ENCODE data around the gene ZFYVE28. TPM values are rescaled to one million over a fixed set of nuclear protein-coding genes. Genes with fewer than 3 reads are reported as not detected.
A peak's percentile ranks its signal among the peaks of the same experiment; 100 is the strongest.
"Not testable (repeated sequence)": the region's sequence is repeated elsewhere in the genome, so short reads cannot be mapped to it uniquely, and the experiment has no call there.

The ZFYVE28 gene
- total and polyA plus RNA-seq, 3 experiments from 2014 or later = 12.9 to 14.8 (median 13.2) TPM

DNA sequence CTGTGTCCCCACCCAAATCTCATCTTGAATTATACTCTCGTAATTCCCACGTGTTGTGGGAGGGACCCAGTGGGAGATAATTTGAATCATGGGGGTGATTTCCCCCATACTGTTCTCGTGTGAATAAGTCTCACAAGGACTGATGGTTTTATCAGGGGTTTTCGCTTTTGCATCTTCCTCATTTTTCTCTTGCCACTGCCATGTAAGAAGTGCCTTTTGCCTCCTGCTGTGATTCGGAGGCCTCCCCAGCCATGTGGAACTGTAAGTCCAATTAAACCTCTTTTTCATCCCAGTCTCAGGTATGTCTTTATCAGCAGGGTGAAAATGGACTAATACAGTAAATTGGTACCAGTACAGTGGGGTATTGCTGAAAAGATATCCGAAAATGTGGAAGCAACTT lies 37.9 kb downstream of the ZFYVE28 start:
- H3K4me3 Mint-ChIP-seq; POLR2A ChIA-PET; H3K27me3 ChIP-seq (ENCODE audit: insufficient read depth, low read length, poor library complexity, severe bottlenecking); H3K27ac ChIP-seq (ENCODE audit: low read depth, low read length); H3K36me3 Mint-ChIP-seq; DNase-seq; H3K36me3 ChIP-seq (ENCODE audit: insufficient read depth, low read length); H3K4me3 ChIP-seq (ENCODE audit: low read length); H3K4me1 ChIP-seq (ENCODE audit: insufficient read depth, low read length); H3K9me3 Mint-ChIP-seq; H3K27me3 Mint-ChIP-seq; H3K9me3 ChIP-seq (ENCODE audit: low read length); CTCF ChIA-PET: not testable (repeated sequence)
- Mint-ChIP-seq H3K4me1 (peaks cover 15 to 19% (median 18%) of the 10 kb centered on the region in 3 donors), H3K27ac (peak overlapping the region in 1 of 8 donors; percentile 64)

DNA sequence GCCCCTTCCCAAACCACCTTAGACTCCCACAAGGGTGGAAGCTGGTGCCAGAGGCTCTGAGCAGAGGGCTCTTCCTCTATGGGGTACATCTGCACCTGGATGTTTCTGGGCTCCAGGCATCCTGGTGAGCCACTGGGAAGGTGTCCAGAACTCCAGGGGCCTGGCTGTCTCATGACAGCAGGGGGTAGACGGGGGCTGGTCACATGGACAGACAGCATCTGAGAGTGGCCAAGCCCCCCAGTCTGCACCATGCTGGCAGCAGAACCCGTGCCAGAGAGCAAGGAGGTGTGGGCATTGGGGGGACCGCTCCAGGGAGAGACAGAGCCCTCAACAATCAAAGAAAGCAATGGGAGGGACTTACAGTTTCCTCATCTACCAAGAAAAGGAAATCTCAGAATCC lies 39.5 kb downstream of the ZFYVE28 start:
- Mint-ChIP-seq H3K36me3 (peaks cover 7 to 11% (median 8%) of the 10 kb centered on the region in 3 donors), H3K27ac (peak overlapping the region in 2 of 8 donors; percentile 64 to 66), H3K4me1 (peaks cover 15 to 21% (median 17%) of the 10 kb centered on the region in 3 donors), H3K4me3 (no peak overlapping the region), H3K27me3 (peaks cover 0 to 1% of the 10 kb centered on the region in 2 donors), H3K9me3 (no peaks in the 10 kb centered on the region)
- Histone ChIP-seq H3K27me3 (ENCODE audit: insufficient read depth, low read length, poor library complexity, severe bottlenecking) (no peaks in the 10 kb centered on the region), H3K4me1 (ENCODE audit: insufficient read depth, low read length) (peaks cover 4% of the 10 kb centered on the region), H3K36me3 (ENCODE audit: insufficient read depth, low read length) (no peaks in the 10 kb centered on the region), H3K9me3 (ENCODE audit: low read length) (no peaks in the 10 kb centered on the region), H3K4me3 (ENCODE audit: low read length) (no peak overlapping the region), H3K27ac (ENCODE audit: low read depth, low read length) (no peak overlapping the region)
- DNase-seq = no peak
- ChIA-PET CTCF (no interaction called here), POLR2A (no interaction called here)

DNA sequence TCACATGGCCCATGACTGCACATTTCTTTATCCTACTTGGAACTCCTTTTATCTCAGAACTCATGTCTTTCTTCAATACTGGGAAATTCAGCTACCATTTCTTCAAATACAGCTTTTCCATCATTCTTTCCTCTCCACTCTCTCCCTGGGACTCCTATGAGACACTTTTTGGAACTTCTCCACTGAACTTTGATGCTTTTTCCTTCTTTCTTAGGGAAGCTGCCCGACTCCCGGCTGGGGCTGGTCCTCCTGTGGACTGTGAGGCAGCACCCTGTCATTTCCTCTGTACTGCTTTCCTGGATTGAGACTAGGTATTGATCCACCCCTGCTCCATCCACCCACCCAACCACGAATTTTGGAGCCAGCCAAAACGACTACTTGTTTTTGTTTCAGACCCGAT lies 40.0 kb downstream of the ZFYVE28 start:
- H3K9me3 Mint-ChIP-seq = no peaks in the 10 kb centered on the region
- no peak for DNase-seq
- no peak overlapping the region for H3K4me3 ChIP-seq (ENCODE audit: low read length)
- no peaks in the 10 kb centered on the region for H3K27me3 ChIP-seq (ENCODE audit: insufficient read depth, low read length, poor library complexity, severe bottlenecking)
- no peaks in the 10 kb centered on the region for H3K9me3 ChIP-seq (ENCODE audit: low read length)
- no peaks in the 10 kb centered on the region for H3K27me3 Mint-ChIP-seq
- no peak overlapping the region for H3K27ac ChIP-seq (ENCODE audit: low read depth, low read length)
- ChIA-PET POLR2A (no interaction called here), CTCF (no interaction called here)
- H3K4me3 Mint-ChIP-seq = no peak overlapping the region
- H3K36me3 ChIP-seq (ENCODE audit: insufficient read depth, low read length) = no peaks in the 10 kb centered on the region
- peaks cover 8 to 13% (median 9%) of the 10 kb centered on the region in 3 donors for H3K36me3 Mint-ChIP-seq
- H3K4me1 ChIP-seq (ENCODE audit: insufficient read depth, low read length) = peaks cover 4% of the 10 kb centered on the region
- H3K27ac Mint-ChIP-seq = peak overlapping the region in 2 of 8 donors; percentile 9 to 61
- peaks cover 12 to 17% (median 15%) of the 10 kb centered on the region in 3 donors for H3K4me1 Mint-ChIP-seq

DNA sequence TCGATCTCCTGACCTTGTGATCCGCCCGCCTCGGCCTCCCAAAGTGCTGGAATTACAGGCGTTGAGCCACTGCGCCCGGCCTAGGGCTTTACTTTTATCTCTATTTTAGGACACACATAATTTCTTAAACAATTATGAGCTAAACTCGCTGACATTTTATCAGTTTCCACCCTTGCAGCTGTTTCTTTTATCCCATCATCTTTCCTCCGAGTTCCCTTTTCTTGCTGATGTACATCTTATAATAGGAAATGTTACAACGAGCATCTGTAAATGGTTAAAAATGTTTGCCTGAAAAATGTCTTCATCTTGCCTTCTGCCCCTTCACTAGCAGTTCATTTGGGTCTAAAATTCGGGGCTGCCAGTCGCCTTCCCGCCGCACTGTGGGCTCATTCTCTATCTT lies 41.2 kb downstream of the ZFYVE28 start:
- Histone ChIP-seq H3K9me3 (ENCODE audit: low read length) (no peaks in the 10 kb centered on the region), H3K36me3 (ENCODE audit: insufficient read depth, low read length) (no peaks in the 10 kb centered on the region), H3K27ac (ENCODE audit: low read depth, low read length) (peak overlapping the region; percentile 38), H3K4me3 (ENCODE audit: low read length) (no peak overlapping the region), H3K4me1 (ENCODE audit: insufficient read depth, low read length) (peaks cover 4% of the 10 kb centered on the region), H3K27me3 (ENCODE audit: insufficient read depth, low read length, poor library complexity, severe bottlenecking) (no peaks in the 10 kb centered on the region)
- Mint-ChIP-seq H3K4me1 (peaks cover 5 to 15% (median 11%) of the 10 kb centered on the region in 3 donors), H3K36me3 (peaks cover 8 to 9% (median 9%) of the 10 kb centered on the region in 3 donors), H3K9me3 (no peaks in the 10 kb centered on the region), H3K27ac (peak overlapping the region in 2 of 8 donors; percentile 47 to 80), H3K27me3 (no peaks in the 10 kb centered on the region), H3K4me3 (no peak overlapping the region)
- ChIA-PET CTCF (interaction anchor here (0.9 kb wide), 1 partner anchor 10 kb away, joined by 3 read pairs; no protein-coding TSS in a partner anchor), POLR2A (interaction anchor here (0.6 kb wide), 1 partner anchor 36 kb away, joined by 3 read pairs; no protein-coding TSS in a partner anchor)
- no peak for DNase-seq

DNA sequence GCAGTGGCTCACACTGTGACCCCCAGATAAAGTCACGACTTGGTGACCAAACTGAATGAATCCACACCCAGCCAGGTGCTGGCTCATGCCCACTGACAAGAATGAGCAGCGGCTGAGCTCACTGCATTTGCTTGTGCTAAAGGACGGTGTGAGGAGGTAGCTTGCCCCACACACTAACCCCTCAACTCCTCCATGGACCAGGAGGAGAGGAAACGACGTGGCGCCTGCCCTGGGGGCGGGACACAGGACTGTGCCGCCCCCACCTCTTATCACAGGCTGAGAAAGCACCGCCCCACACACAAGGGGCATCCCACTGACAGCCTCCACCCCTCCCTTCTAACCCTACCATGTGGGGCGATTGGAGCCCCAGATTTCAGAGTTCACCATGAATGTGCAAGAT lies 43.0 kb downstream of the ZFYVE28 start:
- no peaks in the 10 kb centered on the region for H3K27me3 ChIP-seq (ENCODE audit: insufficient read depth, low read length, poor library complexity, severe bottlenecking)
- peaks cover 3 to 16% (median 12%) of the 10 kb centered on the region in 3 donors for H3K36me3 Mint-ChIP-seq
- H3K9me3 Mint-ChIP-seq = no peaks in the 10 kb centered on the region
- H3K4me3 Mint-ChIP-seq = no peak overlapping the region
- no peaks in the 10 kb centered on the region for H3K27me3 Mint-ChIP-seq
- H3K4me1 ChIP-seq (ENCODE audit: insufficient read depth, low read length) = peaks cover 4% of the 10 kb centered on the region
- peak overlapping the region in 3 of 8 donors; percentile 13 to 82 (median 32) for H3K27ac Mint-ChIP-seq
- DNase-seq = no peak
- peaks cover 4 to 11% (median 7%) of the 10 kb centered on the region in 3 donors for H3K4me1 Mint-ChIP-seq
- H3K4me3 ChIP-seq (ENCODE audit: low read length) = no peak overlapping the region
- no peaks in the 10 kb centered on the region for H3K36me3 ChIP-seq (ENCODE audit: insufficient read depth, low read length)
- no peaks in the 10 kb centered on the region for H3K9me3 ChIP-seq (ENCODE audit: low read length)
- POLR2A ChIA-PET = no interaction called here
- CTCF ChIA-PET = no interaction called here
- peak overlapping the region; percentile 4 for H3K27ac ChIP-seq (ENCODE audit: low read depth, low read length)

DNA sequence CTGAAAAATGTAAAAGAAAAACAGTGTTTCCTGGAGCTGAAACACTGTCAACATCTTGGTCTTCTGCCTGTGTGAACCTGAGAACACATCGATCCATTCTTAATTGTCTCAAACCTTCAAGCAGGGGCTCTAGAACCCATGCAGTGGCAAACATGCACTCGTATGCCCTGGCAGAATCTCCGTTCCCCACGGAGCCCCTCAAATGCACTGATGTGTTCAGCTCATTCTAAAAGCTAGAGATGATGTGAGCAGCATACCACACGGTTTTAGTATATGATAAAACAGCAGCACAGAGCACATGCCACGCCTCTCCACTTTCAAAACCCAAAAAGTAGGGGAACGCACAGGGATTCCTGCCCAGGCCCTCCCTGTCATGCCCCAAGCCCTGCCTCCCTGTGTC lies 44.9 kb downstream of the ZFYVE28 start:
- DNase-seq = no peak
- peaks cover 0 to 2% (median 0%) of the 10 kb centered on the region in 5 donors for H3K9me3 Mint-ChIP-seq
- no peaks in the 10 kb centered on the region for H3K9me3 ChIP-seq (ENCODE audit: low read length)
- ChIA-PET POLR2A (no interaction called here), CTCF (no interaction called here)
- H3K4me1 ChIP-seq (ENCODE audit: insufficient read depth, low read length) = peaks cover 3% of the 10 kb centered on the region
- H3K27ac Mint-ChIP-seq = peak overlapping the region in 2 of 8 donors; percentile 30 to 34
- no peak overlapping the region for H3K4me3 Mint-ChIP-seq
- no peaks in the 10 kb centered on the region for H3K27me3 ChIP-seq (ENCODE audit: insufficient read depth, low read length, poor library complexity, severe bottlenecking)
- H3K27me3 Mint-ChIP-seq = no peaks in the 10 kb centered on the region
- no peak overlapping the region for H3K27ac ChIP-seq (ENCODE audit: low read depth, low read length)
- H3K36me3 ChIP-seq (ENCODE audit: insufficient read depth, low read length) = no peaks in the 10 kb centered on the region
- no peak overlapping the region for H3K4me3 ChIP-seq (ENCODE audit: low read length)
- peaks cover 4 to 10% (median 5%) of the 10 kb centered on the region in 3 donors for H3K4me1 Mint-ChIP-seq
- peaks cover 3 to 21% (median 15%) of the 10 kb centered on the region in 3 donors for H3K36me3 Mint-ChIP-seq

DNA sequence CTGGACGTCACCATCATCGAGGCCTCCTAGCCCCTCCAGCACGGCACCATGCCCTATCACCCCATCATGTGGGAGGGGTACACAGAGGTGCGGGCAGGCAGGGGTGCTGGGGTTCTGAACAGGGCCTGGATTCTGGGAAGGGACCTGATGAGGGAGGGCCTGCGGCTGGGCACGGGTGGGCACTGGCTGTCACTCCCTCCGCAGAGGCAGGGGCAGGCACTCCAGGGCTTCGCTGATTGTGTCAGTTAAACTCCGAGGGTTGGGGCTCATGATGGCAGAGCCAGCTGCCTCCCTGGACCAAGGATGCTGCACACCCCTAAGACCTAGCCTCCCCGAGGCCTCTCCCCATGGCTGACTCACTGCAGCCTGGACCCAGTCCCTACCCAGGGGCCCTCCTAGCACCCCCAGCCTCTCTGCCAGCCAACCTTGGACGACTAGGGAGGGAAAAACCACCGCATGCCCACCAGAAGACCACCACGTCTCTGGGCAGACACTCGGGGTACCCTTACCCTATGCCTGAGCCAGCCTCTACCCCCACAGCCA lies 45.9 kb downstream of the ZFYVE28 start:
- POLR2A ChIA-PET = no interaction called here
- H3K4me1 Mint-ChIP-seq = peaks cover 2 to 7% (median 4%) of the 10 kb centered on the region in 3 donors

DNA sequence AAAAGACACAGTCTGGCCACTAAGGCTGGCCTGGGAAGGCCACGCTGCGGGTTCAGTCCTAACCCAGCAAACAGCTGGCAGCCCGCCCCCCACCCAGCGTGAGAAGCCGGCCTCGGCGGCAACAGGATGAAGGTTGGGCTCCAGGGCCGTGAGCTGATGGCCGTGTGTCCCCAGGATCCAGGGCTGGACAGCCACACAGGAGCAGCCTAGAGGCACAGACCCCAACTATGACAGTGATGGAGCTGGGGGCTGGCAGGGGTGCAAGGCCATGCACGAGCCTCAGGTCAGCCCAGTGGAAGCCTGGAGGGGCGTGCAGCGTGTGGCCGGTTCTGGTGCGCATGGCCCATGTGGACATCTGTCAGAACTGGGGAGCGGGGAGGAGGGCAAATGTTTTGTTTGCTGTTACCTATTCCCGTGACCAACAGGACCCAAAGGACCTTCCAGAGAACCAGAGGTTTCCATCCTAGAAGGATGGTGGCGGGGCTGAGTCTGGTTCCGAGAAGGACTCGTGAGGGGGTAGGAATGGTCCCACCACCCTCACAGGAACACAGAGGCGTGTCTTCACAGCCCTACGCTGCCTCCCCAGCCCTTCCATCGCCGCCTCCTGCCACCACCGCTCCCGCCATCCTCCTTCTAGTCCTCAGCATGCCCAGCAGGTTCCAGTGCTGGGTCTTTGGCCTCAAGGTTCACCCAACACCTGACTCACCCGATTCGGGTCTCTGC lies 46.5 kb downstream of the ZFYVE28 start:
- ChIA-PET CTCF (no interaction called here), POLR2A (no interaction called here)
- H3K4me1 ChIP-seq (ENCODE audit: insufficient read depth, low read length) = no peaks in the 10 kb centered on the region
- H3K9me3 ChIP-seq (ENCODE audit: low read length) = no peaks in the 10 kb centered on the region
- H3K27me3 ChIP-seq (ENCODE audit: insufficient read depth, low read length, poor library complexity, severe bottlenecking) = no peaks in the 10 kb centered on the region
- H3K4me1 Mint-ChIP-seq = peaks cover 0 to 3% (median 0%) of the 10 kb centered on the region in 3 donors
- no peaks in the 10 kb centered on the region for H3K36me3 ChIP-seq (ENCODE audit: insufficient read depth, low read length)
- H3K27me3 Mint-ChIP-seq = no peaks in the 10 kb centered on the region
- H3K9me3 Mint-ChIP-seq = peaks cover 0 to 2% (median 0%) of the 10 kb centered on the region in 5 donors
- peak overlapping the region in 1 of 8 donors; percentile 69 for H3K27ac Mint-ChIP-seq
- peak in 1 of 5 donors; percentile 41 for DNase-seq
- no peak overlapping the region for H3K4me3 Mint-ChIP-seq
- no peak overlapping the region for H3K27ac ChIP-seq (ENCODE audit: low read depth, low read length)
- peaks cover 3 to 21% (median 13%) of the 10 kb centered on the region in 3 donors for H3K36me3 Mint-ChIP-seq
- no peak overlapping the region for H3K4me3 ChIP-seq (ENCODE audit: low read length)

More for the DNA sequence above, 45.9 kb downstream of the ZFYVE28 start:
- Histone ChIP-seq H3K4me3 (ENCODE audit: low read length) (no peak overlapping the region), H3K27me3 (ENCODE audit: insufficient read depth, low read length, poor library complexity, severe bottlenecking) (no peaks in the 10 kb centered on the region), H3K4me1 (ENCODE audit: insufficient read depth, low read length) (no peaks in the 10 kb centered on the region), H3K36me3 (ENCODE audit: insufficient read depth, low read length) (no peaks in the 10 kb centered on the region), H3K9me3 (ENCODE audit: low read length) (no peaks in the 10 kb centered on the region), H3K27ac (ENCODE audit: low read depth, low read length) (no peak overlapping the region)
- H3K27me3 Mint-ChIP-seq = no peaks in the 10 kb centered on the region
- no peak overlapping the region for H3K27ac Mint-ChIP-seq
- no peak overlapping the region for H3K4me3 Mint-ChIP-seq
- H3K9me3 Mint-ChIP-seq = peaks cover 0 to 2% (median 0%) of the 10 kb centered on the region in 5 donors
- CTCF ChIA-PET = no interaction called here
- H3K36me3 Mint-ChIP-seq = peaks cover 3 to 21% (median 13%) of the 10 kb centered on the region in 3 donors
- DNase-seq = peak in 1 of 5 donors; percentile 31
